Muscle layer of duodenum (tissue), 2 donors: ENCODE data around the gene TMUB2.
A peak's percentile ranks its signal among the peaks of the same experiment; 100 is the strongest.

Source experiments
- H3K27ac ChIP-seq: one replicate; pipeline ENCODE4 v1.7.0; 2013; ENCODE audit warnings: mild to moderate bottlenecking, low read length
- H3K27me3 ChIP-seq: one replicate; pipeline ENCODE4 v1.7.0; 2013; ENCODE audit warnings: low read depth, mild to moderate bottlenecking, control low read depth, low read length
- H3K36me3 ChIP-seq, 2 donors: one replicate each; pipeline ENCODE4 v1.7.0; 2013; ENCODE audit warnings: low read length in 2 of 2, control low read depth in 1 of 2, mild to moderate bottlenecking in 1 of 2; ENCODE audit not compliant: insufficient read depth in 2 of 2, control insufficient read depth in 1 of 2
- H3K4me1 ChIP-seq, 2 donors: one replicate each; pipeline ENCODE4 v1.7.0; 2013; ENCODE audit warnings: low read length in 2 of 2, mild to moderate bottlenecking in 2 of 2, control low read depth in 1 of 2, moderate library complexity in 1 of 2; ENCODE audit not compliant: insufficient read depth in 2 of 2, control insufficient read depth in 1 of 2
- H3K4me3 ChIP-seq, 2 donors: one replicate each; pipeline ENCODE4 v1.7.0; 2013; ENCODE audit warnings: low read length in 2 of 2, low read depth in 1 of 2, mild to moderate bottlenecking in 1 of 2
- H3K9me3 ChIP-seq, 2 donors: one replicate each; pipeline ENCODE4 v1.7.0; 2013; ENCODE audit warnings: low read length in 2 of 2, control low read depth in 1 of 2, mild to moderate bottlenecking in 1 of 2; ENCODE audit not compliant: control insufficient read depth in 1 of 2
- donor health status: healthy.

The TMUB2 gene

DNA sequence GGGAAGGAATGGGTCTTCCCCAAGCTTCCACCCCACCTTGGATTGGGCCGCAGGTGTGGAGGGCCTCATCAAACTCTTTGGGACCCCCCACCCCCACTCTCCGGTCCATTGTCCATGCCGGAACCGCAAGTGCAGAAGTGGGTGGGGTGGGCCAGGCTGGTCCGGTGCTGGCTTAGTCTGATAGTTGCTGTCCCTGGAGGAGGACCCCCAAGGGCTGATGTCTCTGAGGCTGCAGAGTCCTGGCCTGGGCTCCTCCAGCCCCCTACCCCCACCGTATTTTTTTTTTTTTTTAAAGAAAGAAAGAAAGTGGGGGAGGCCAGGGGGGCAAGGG, 20.0 kb downstream of the TMUB2 start:
- Histone ChIP-seq H3K4me1 (peaks cover 9 to 22% of the 10 kb centered on the region in 2 donors), H3K27me3 (no peaks in the 10 kb centered on the region), H3K36me3 (peaks cover 29 to 47% of the 10 kb centered on the region in 2 donors), H3K4me3 (no peak overlapping the region), H3K27ac (no peak overlapping the region), H3K9me3 (no peaks in the 10 kb centered on the region)

DNA sequence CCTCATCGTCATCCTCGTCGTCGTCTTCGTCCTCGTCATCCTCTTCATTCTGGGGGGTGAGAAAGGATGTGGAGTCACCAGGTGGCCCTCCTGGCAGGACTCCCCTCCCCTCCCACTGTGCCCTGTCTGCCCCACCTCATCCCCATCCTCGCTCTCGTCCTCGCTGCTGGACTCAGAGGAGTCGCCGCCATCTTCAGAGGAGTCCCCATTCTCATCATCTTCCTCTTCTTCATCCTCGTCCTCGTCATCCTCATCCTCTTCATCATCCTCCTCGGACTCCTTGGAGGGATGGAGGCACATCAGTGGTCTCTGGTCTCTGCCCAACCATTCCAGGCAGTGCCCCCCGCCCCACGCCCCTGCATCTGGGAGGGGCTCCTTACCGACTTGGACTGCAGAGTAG, 20.5 kb downstream of the TMUB2 start:
- H3K27me3 ChIP-seq = no peaks in the 10 kb centered on the region
- no peak overlapping the region for H3K27ac ChIP-seq
- H3K36me3 ChIP-seq = peaks cover 29 to 47% of the 10 kb centered on the region in 2 donors

DNA sequence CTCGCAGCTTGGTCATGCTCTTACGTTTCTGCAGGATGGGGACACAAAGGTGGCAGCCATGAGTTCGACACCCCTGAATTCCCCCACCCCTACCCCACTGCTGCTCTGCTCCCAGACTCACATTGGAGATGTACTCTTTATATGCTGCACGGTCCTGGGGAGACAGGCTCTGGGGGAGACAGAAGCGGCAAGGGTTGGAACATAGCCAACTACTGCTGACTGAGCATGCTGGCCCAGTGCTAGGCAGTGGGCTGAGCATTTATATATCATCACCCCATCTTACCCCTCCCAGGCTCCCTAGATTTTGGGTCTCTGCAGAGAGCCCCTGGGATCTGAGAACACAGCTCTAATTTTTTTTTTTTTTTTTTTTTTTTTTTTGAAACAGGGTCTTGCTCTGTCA, 21.0 kb downstream of the TMUB2 start:
- no peak overlapping the region for H3K27ac ChIP-seq
- peaks cover 9 to 22% of the 10 kb centered on the region in 2 donors for H3K4me1 ChIP-seq
- H3K4me3 ChIP-seq = no peak overlapping the region
- no peaks in the 10 kb centered on the region for H3K9me3 ChIP-seq
- H3K36me3 ChIP-seq = peaks cover 29 to 47% of the 10 kb centered on the region in 2 donors
- H3K27me3 ChIP-seq = no peaks in the 10 kb centered on the region

More for the DNA sequence above, 20.5 kb downstream of the TMUB2 start:
- Histone ChIP-seq H3K4me3 (no peak overlapping the region), H3K4me1 (peaks cover 9 to 22% of the 10 kb centered on the region in 2 donors), H3K9me3 (no peaks in the 10 kb centered on the region)

DNA sequence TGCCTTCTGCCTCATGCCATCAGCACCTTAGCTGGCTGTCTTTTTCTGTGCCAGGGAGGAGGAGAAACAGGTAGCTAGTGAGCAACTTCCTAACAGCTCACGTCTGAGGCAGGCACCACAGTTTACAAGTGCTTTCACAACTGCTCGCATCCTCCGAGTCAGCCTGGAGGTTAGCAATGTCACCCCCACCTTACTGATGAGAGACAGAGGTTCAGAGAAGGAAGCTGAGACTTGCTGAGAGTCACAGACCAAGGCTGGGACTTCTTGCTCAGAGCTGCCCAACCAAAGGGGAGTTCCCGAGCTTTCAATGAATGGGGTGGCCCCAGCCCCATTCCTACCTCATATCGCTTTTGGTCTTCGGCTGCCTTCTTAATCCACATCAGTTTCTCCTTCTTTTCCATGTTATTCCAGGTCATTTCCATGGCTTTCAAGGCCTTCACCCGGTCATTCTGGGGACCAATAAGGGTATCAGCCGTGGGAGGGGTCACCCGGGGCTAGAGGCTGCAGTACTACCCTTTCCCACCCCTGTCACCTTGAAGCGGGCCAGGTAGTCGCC, 23.1 kb downstream of the TMUB2 start:
- no peaks in the 10 kb centered on the region for H3K27me3 ChIP-seq
- no peak overlapping the region for H3K4me3 ChIP-seq
- peaks cover 43 to 58% of the 10 kb centered on the region in 2 donors for H3K36me3 ChIP-seq
- H3K9me3 ChIP-seq = no peaks in the 10 kb centered on the region
- peaks cover 2 to 19% of the 10 kb centered on the region in 2 donors for H3K4me1 ChIP-seq
- peak overlapping the region; percentile 31 for H3K27ac ChIP-seq

DNA sequence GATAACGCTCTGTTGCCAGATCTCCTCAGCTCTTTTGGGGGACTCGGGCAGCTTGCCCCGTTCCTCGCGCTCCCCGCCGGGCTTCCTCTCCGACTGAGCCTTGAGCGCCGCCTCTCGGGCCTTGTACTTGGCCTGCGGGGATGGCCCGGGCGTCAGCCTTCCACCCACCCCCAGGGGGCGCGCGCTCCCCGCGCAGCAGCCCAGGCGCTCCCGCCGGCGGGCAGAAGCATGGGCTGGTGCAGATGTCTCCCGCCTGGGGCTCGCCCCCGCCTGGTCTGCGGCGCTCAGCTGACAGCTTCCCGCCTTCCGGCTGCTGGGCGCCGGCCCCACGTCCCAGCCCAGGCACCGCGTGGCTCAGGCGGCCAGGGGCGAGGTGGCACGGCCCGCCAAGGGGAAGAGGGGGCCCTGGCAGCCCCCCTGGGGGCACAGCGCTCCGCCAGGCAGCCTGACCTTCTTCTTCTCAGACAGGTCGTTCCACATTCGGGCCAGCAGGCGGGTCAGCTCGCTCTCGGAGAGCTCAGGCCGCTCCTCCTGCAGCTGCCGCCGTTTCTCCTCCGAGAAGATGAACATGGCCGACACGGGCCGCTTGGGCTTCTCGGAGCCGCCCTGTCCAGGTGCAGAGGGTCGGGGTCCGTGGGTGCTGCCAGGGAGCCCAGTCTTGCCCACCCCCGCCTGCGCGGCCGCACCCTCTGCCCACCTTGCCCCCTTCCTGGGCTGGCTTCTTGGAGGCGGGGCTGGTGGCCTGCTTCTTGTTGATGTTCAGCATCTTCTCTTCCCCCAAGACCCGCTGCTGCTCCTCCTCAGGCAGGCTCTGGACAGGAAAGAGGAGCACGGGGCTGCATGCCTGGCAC, 23.8 kb downstream of the TMUB2 start:
- Histone ChIP-seq H3K27me3 (no peaks in the 10 kb centered on the region), H3K9me3 (no peaks in the 10 kb centered on the region), H3K4me3 (no peak overlapping the region), H3K36me3 (peaks cover 50 to 66% of the 10 kb centered on the region in 2 donors), H3K4me1 (peaks cover 2 to 19% of the 10 kb centered on the region in 2 donors), H3K27ac (peak overlapping the region; percentile 31)

DNA sequence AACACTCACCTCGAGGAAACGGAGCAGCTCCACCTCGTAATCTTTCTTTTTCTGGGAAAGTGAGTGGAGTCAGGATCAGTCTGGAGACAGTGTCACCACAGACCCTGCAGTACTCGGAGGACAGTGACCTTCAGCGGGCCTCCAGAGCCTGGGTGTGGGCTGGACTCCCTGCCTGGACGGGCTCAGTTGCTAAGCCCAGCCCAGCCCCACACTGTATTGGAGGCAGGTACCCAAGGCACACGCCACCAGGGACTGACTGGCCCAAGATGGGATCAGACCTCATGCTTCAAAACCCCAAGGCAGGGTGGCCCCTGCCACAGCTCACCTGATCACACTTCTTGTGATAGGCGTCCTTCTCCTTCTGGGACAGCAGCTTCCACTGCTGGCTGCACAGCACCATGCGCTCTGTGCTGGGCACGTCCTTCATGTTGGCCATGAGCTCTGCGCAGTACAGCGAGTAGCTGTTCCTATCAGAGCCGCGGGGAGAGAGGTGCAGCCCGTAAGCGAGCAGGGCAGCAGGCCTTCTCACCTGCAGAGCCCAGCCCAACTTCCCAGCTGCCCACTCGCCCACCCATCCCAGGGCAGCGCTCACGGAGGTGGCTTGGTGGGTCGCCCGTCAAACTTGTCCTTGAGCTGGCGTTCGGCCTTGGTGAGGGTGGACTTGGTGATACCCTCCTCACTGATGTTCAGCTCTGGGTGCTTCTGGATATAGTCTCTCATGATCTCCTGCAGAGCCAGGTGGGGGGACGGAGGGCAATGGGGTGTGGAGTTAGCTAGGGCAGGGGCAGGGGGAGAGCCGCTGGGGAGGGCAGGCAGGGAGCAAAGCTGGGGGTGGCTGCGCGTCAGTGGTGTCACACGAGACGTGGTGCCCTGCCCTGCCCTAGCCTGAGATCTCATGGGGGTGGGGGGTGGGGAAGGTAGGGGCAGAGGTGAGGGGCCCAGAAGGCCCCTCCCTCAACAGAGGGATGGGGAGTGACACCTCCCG, 24.8 kb downstream of the TMUB2 start:
- peaks cover 2 to 25% of the 10 kb centered on the region in 2 donors for H3K4me1 ChIP-seq
- H3K4me3 ChIP-seq = no peak overlapping the region
- H3K27ac ChIP-seq = no peak overlapping the region
- no peaks in the 10 kb centered on the region for H3K27me3 ChIP-seq
- no peaks in the 10 kb centered on the region for H3K9me3 ChIP-seq
- peaks cover 60 to 72% of the 10 kb centered on the region in 2 donors for H3K36me3 ChIP-seq

DNA sequence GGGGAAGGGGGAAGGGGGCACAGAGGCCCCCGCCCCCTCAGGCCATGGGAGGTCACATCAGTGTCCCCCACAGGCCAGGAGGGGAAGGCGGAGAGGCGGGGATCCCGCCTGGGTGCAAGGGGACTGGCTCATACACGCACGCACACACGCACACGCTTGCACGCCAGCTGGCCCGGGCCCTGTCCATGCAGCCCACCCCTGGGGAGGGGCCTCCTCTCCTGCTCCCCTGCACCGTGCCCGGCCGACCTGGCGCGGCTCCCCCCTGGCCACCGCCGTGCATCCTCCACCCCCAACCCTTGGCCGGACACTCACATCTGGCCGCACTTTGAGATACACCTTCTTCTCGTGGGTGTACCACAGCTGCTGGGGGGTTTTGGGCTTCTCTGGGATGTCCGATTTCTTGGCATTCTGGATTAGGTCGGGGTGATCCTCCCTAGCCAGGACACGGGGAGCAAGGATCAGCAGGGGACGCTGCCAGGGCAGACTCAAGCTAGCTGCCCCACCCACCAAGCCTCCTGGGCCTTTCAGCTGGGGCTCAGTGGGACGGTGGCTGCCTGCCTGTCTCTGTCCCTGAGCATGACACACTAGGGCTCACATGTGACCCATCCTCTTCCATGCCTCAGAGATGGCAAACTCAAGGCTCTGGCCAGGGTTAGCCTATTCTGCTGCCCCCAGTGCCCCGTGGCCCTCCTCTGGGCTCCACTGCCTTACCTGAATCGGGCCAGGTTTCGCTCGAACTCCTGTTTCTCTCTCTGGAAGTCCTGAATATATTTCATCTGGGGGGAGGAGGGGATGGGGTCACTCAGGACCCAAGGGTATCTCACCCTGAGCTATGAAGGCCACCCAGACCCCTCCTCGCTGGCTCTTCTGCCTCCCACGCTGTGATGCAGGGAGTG, 26.0 kb downstream of the TMUB2 start:
- Histone ChIP-seq H3K9me3 (no peaks in the 10 kb centered on the region), H3K27me3 (no peaks in the 10 kb centered on the region), H3K27ac (no peak overlapping the region), H3K4me1 (peaks cover 12 to 35% of the 10 kb centered on the region in 2 donors), H3K4me3 (no peak overlapping the region), H3K36me3 (peaks cover 60 to 63% of the 10 kb centered on the region in 2 donors)

DNA sequence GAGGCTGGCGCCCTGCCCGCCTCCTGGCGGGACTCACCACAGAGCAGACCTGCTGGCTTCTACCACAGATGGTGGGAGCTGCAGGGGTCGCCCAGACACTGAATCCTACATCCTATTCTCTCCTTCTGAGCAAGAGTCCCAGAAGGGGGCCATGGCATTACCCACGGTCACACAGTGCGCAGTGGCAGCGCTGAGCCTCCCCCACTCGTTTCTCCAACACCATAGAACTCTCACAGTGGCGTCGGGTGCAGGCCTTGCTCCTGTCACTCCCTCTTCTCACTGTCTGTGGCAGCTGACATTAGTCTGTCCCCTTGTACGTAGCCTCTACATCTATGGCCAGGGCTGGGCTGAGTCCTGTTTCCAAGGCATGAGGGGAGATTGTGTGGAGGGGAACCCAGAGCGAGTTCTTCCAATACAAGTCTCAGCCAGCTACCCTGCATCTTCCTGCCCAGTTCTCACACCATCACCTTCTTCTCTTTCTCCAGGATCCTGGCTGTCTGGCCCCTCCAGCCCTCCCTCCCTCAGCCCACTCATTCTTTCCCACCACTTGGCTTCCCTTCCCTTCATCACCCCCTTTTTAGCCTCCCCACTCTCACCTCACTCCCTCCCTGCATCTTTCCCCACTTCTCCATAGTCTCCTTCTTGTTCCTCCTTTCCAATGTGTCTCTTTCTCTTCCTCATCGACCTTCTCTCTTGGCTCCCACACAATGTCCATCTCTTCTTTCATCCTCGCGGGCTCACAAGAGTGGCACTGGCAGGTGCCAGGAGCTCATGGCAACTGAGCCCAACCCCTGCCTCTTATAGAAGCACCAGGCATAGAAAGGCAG, 26.8 kb downstream of the TMUB2 start:
- Histone ChIP-seq H3K36me3 (peaks cover 54 to 55% of the 10 kb centered on the region in 2 donors), H3K4me3 (no peak overlapping the region), H3K4me1 (peaks cover 16 to 39% of the 10 kb centered on the region in 2 donors), H3K27me3 (no peaks in the 10 kb centered on the region), H3K9me3 (no peaks in the 10 kb centered on the region), H3K27ac (no peak overlapping the region)

DNA sequence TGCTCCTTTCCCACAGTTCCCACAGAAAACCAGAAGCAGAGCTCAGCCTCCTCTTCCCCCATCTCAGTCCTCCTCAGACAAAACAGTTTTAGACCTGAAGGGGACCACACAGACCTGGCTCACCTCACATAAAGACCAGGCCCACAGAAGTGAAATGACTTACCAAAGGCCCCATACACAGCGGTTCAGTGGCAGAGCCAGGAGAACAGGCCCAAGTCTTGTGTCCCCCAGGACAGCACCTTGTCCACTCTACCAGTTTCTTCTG, 27.4 kb downstream of the TMUB2 start:
- Histone ChIP-seq H3K27ac (no peak overlapping the region), H3K4me1 (peaks cover 16 to 39% of the 10 kb centered on the region in 2 donors)

DNA sequence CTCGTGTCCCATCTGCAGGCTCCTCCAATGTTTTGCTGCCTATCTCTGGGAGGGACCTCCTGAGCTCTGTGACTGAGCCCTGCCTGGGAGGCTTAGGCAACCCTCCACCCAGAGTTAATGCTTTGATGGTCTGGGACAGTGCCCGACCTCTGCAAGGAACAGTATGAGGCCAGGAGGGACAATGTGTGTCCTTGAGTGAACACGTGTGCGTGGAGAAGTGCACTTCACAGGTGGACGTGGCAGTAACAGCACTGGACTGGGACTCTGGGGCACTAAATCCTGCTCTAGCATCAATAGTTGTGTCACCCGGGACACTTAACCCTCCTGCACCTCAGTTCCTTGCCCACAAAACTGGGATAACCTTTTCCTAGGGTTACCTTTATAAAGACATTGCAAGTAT, 28.1 kb downstream of the TMUB2 start:
- H3K27ac ChIP-seq = no peak overlapping the region
- no peak overlapping the region for H3K4me3 ChIP-seq
- peaks cover 43 to 44% of the 10 kb centered on the region in 2 donors for H3K36me3 ChIP-seq
- no peaks in the 10 kb centered on the region for H3K27me3 ChIP-seq
- H3K4me1 ChIP-seq = peaks cover 16 to 37% of the 10 kb centered on the region in 2 donors
- H3K9me3 ChIP-seq = no peaks in the 10 kb centered on the region

More for the DNA sequence above, 27.4 kb downstream of the TMUB2 start:
- Histone ChIP-seq H3K4me3 (no peak overlapping the region), H3K36me3 (peaks cover 51 to 52% of the 10 kb centered on the region in 2 donors), H3K9me3 (no peaks in the 10 kb centered on the region), H3K27me3 (no peaks in the 10 kb centered on the region)
